HTR-8/SVneo (cell line): ENCODE results near the gene SSH3.

Experiments used
- DNase-seq: peaks from one replicate; pipeline ENCODE4 v3.0.0; 2011; ENCODE audit warnings: low spot score, mixed read lengths; ENCODE audit not compliant: insufficient read length
- FAIRE-seq: peaks from 2 replicates; lab custom pipeline; 2011; peaks lifted over from hg19 to GRCh38; lab: Jason Lieb, UNC

Gene SSH3

DNA sequence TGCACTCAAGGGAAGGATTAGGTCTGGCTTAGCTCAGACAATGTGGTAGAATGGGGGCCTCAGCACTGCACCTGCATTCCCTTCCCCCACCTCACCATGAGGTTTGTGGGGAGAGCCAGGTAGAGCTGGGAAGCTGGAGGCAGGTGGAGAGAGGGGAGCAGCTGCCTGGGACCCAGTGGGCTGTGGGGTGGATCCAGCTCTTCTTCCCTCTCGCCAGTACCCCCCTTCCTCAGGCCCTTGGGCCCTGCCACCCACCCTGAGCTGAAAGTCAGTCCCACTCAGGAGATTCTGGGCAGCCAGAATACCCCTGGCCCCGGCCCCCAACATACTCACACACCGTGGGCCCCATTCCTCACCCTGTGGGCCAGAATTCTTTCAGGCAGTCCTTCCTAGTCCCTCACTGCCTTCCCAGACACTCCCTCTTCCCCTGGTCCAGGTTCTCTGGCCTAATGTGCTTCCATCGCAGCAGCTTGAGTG is 53.1 kb downstream of the SSH3 start:
- no peak for DNase-seq
- FAIRE-seq: no peak

- peak; percentile 74 for FAIRE-seq
- DNase-seq: peak; percentile 92
Observed at GRCh38 chr11:67356864-67357561, 53.7 kb downstream of the SSH3 start.

DNA sequence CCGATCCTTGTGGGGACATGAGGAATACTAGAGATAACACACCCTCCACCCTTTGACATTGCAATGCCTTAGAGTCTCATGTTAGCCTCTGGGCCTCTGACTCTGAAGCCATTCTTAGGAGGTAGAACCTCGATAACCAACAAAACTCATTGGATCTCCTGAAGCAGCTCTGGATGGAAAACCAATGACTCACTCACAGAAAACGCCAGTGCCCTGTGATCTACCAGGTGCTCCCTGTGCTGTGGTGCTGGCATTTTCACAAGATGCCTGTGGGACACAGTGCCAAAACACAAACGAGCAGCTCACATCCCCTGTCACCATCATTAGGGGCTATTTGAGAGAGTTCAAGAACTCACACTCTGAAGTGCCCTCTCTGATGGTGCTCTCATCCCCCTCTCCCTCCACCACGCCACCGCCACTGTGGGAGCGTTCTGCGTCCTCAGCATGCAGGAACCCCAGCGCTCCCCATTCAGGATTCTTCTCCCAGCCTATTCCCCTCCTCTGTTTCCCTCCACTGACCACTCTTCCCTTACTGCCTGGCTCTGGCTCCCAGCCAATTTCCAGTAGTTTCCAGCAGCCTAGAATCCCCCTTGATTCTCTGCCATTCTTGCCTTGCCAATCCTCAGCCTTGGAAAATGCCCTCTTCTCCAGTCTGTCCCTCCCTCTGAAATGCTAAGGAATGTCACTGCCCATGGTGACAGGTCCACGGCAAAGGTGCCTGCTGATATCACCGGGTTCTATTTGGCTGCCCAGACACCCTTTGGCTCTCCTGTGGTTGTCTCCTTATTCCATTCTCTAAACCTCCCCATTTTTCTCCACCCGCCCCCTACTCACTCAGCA is 54.7 kb downstream of the SSH3 start:
- no peak for FAIRE-seq
- DNase-seq: no peak
